HG02610 (cell line): ENCODE measurements around the gene PLP2.
"Not testable (repeated sequence)": the region's sequence is repeated elsewhere in the genome, so short reads cannot be mapped to it uniquely, and the experiment has no call there.

ENCODE experiments used
- ATAC-seq: cut with Tn5 transposase; IDR thresholded peaks from one replicate; pipeline ENCODE4 v1.9.1; 2021; ENCODE audit warnings: mild to moderate bottlenecking, moderate library complexity; ENCODE audit not compliant: unreplicated experiment

The PLP2 gene

GRCh38 chrX:49163555-49164419, 7.9 kb upstream of the PLP2 start:
- peak; percentile 65 for ATAC-seq

- no peak for ATAC-seq
Measured at GRCh38 chrX:49164589-49165360, 6.9 kb upstream of the PLP2 start.

- ATAC-seq, result peak; percentile 30
Measured at GRCh38 chrX:49165901-49166881, 5.5 kb upstream of the PLP2 start.

DNA sequence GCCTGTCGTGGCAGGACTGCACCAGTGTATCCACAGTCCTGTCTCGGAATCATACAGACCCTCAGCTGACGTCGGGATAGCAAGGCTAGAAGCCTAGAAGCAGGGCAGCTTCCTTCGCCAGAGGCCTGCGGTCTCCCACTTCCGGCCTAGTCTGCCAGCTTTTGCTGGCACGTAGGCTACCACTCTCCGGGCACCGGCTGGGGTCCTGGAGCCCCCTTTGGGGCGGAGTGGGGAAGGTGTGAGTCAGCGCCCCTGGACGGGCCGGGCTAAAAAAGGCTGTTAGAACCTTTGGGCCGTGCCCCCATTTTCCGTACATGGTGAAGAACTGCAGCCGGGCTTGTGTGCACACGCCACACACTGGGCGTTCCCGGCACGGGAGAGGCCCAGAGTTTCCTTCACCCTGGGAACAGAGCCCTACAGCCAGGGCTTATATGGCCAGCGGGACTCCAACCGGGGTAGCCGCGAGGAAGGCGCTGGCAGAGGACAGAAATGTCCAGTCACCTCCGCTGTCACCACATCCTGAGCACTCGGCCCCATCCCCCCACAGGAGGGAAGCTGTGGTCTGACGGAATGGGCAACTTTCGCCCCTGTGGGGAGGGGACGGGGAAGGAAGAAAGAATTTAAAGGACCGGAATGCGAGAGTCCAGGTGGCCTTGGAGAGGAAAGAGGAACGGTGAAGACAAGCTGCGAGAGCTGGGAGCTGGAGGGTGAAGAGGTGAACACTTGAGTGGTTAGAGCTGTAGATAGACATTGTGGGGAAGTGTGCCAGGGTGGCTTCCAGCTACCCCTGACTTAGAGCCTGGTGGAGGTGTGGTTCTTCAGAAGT, 4.6 kb upstream of the PLP2 start:
- no peak for ATAC-seq

- no peak for ATAC-seq
Measured at GRCh38 chrX:49167740-49168108, 4.0 kb upstream of the PLP2 start.

- ATAC-seq, result peak; percentile 74
Measured at GRCh38 chrX:49172280-49172780, 632 bp downstream of the PLP2 start.

DNA sequence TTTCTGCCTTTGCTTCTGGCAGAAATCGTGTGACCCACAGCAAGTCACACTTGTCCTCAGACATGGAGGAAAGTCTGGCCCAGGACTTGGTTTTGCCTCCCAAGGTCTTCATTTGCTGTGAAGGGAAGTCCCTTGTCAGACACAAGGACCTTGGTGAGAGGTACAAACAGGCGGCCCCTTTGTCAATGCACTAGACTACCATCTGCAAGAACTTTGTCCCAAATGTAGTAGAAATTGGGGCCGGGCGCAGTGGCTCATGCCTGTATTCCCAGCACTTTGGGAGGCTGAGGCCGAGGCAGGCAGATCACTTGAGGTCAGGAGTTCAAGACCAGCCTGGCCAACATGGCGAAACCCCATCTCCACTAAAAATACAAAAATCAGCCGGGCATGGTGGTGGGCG, 1.8 kb downstream of the PLP2 start:
- ATAC-seq, result not testable (repeated sequence)

GRCh38 chrX:49174723-49175122, 3.0 kb downstream of the PLP2 start:
- no peak for ATAC-seq

GRCh38 chrX:49175435-49176274, 4.0 kb downstream of the PLP2 start:
- no peak for ATAC-seq

DNA sequence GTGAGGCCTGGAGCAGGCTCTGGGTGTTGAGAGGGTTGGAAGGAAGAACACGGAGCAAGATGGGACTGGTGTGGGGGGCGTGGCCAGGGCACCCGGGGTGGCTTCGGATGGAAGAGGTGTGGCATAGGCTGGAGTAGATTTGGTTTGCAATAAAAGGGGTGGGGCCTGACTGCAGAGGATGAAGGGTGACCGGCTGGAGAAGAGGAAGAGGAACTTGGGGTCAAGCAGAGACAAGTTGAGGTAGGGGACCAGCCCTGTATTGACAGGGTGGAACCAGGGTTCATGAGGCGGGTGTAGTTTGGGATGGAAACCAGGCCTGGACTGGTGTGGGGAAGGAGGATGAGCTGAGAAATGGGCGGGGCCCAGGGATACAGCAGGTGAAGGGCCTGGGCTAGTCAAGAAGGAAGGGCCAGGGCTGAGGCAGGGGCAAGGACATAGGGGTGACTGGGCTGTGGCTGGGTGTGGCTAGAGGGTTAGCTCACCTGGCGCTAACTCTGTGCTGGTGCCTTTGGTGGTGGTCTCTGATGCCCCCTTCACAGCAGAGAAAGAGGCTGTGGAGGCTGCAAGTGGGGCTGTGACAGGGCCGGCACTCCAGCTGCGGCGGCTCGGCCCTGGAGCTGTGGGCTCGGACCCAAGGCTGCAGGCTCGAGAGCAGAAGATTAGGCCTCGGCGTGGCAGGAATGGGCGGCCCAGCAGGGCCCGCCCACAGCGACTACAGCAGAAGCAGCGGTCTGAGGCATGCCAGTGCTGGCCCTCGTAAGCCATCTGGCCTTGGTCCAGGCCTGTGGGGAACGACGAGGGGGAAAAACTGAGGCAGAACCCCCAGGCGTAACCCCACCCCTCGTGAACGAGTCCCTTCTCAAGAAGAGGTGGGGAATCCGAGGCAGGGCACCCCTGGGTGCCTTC, 5.0 kb downstream of the PLP2 start:
- ATAC-seq, result no peak

DNA sequence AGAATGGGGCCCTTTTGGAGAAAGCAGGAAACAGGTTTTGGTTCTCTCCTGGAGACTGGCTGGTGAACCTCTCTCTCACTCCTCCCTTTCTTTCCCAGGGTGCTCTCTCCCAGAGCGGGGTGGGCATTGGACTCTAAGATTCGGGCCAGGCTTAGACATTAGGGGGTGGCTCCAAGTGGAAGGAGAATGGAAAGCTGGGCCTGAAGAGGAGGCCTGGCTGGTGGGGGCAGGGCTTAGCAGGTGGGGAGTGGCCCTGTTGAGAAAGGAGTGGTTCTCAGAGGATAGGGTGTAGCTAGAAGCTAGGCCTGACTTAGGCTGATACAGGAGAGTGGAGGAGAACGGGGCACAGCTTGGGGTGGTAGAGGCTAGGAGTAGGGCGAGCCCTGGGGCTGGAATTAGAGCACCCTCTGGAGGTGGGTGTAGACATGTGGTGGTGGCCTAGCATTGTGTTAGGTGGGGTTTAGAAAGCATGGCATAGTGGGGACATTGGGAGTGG, 5.7 kb downstream of the PLP2 start:
- ATAC-seq, result no peak

GRCh38 chrX:49177873-49178480, 6.3 kb downstream of the PLP2 start:
- no peak for ATAC-seq

GRCh38 chrX:49178537-49178936, 6.8 kb downstream of the PLP2 start:
- no peak for ATAC-seq

DNA sequence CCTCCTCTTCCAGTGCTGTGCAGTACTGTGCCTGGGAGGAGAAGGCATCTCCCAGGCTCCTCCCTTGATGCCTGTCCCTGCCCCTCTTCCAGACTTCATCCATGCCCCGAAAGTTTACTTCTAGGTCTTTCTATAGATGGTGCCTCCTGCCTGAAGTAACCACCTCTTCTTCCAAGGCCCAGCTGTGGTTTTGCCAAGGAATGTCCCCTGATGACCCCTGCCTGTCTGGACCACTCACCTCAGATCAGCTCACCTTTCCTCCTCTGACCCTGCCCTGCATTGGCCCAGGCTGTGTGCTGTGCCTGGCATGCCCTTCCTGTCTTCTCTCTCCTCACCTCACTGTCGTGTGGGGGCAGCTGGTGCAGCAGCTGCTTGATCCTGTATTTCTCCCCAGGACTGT, 7.7 kb downstream of the PLP2 start:
- no peak for ATAC-seq

DNA sequence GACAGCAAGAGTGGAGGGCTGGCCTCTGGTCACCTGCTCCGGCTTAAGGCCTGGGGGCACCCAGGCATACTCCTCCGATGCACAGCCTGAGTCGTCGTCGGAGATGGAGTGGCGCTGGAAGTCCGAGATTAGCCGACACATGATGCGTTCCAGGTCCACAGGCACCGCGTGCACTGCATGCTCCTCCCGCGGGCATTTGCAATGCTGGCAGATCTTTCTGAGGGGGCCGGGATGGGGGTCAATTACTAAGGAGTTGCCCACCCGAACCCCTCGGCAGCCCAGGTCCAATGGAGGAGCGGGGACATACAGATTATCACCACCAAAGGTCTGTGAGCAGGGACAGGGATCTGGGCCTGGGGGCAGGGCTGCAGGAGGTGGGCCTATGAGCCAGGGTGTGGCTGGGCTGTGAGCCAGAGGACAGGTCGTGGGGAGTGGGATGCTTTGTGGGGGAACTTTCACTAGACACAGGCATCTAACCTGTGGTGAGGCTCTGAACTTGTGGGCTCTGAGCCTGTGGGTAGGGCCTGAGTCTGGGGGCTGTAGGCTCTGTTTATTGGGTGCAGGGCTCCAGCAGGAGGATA, 12.1 kb downstream of the PLP2 start:
- no peak for ATAC-seq

DNA sequence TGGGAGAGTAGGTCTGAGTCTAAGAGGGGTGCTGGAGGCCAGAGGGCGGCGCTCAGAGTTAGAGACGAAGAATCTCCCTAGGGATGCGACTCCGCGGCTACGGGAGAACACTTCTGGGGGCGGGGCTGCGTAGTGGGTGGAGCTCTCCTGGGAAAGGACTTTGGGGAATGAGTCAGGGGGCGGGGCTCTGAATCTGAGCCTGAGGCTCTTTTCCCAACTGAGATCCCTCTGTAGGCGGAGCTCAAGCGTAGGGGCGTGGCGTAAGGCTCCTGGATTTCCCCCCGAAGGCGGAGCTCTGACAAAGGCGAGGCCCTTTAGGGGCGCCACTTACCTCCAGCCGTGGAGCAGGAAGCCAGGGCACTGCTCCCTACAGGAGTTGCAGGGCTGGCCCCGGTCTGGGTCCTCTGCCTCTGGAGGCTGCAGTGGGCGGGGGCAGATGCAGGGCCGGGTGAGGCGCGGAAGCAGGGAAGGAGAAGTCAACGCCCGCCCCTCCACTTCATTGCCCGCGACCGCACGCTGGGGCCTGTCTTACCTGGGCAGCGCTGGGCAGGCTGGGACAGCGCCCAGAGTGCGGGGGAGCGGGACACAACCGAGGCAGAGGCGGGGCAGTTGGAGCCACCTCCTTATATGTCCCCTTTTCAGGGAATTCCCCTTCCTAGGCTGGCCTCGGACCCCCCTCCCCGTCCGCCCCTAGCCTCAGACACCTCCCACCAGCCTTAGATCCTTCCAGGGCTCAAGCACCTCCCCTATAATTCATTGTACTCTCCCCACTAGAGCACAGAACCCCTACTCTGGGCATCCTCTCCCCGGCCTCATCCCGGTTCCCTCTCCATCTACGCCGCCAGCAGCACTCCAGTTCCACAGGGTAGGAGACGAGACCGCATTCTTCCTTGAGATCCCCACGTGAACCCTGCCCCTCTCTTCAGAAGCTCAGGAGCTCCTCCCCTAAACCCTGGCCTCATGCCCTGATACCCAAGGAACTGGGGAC, 12.9 kb downstream of the PLP2 start:
- ATAC-seq, result peak; percentile 49
